HG03095 (cell line): ENCODE results near the gene CSE1L.
"Not testable (repeated sequence)": the region's sequence is repeated elsewhere in the genome, so short reads cannot be mapped to it uniquely, and the experiment has no call there.

ENCODE experiments used
- ATAC-seq: cut with Tn5 transposase; IDR thresholded peaks from one replicate; pipeline ENCODE4 v1.9.1; 2021; ENCODE audit warnings: moderate library complexity; ENCODE audit not compliant: unreplicated experiment

CSE1L gene

GRCh38 chr20:49118307-49118706, 72.2 kb downstream of the CSE1L start:
- ATAC-seq, result no peak

GRCh38 chr20:49119988-49120387, 73.9 kb downstream of the CSE1L start:
- no peak for ATAC-seq

- ATAC-seq, result no peak
Measured at GRCh38 chr20:49122920-49123319, 76.8 kb downstream of the CSE1L start.

GRCh38 chr20:49123982-49124381, 77.9 kb downstream of the CSE1L start:
- no peak for ATAC-seq

GRCh38 chr20:49132995-49133478, 86.9 kb downstream of the CSE1L start:
- ATAC-seq, result no peak

GRCh38 chr20:49133571-49133970, 87.5 kb downstream of the CSE1L start:
- ATAC-seq, result no peak

GRCh38 chr20:49134797-49135196, 88.7 kb downstream of the CSE1L start:
- ATAC-seq, result not testable (repeated sequence)

- ATAC-seq, result no peak
Measured at GRCh38 chr20:49136817-49137571, 90.9 kb downstream of the CSE1L start.

GRCh38 chr20:49138431-49138830, 92.3 kb downstream of the CSE1L start:
- ATAC-seq, result no peak

- ATAC-seq, result no peak
Measured at GRCh38 chr20:49140411-49140810, 94.3 kb downstream of the CSE1L start.

- ATAC-seq, result no peak
Measured at GRCh38 chr20:49140834-49141233, 94.7 kb downstream of the CSE1L start.
